Erythroblast (primary cell): Measurements from ENCODE around the gene DHRS13.

Experiments
- GATA1 ChIP-seq: IDR thresholded peaks from 2 replicates; pipeline ENCODE4 v1.6.1; 2011; ENCODE audit warnings: low read depth, mild to moderate bottlenecking, control low read depth, low read length, moderate library complexity
- POLR2A ChIP-seq: IDR thresholded peaks from 2 replicates; pipeline ENCODE4 v1.6.1; 2011; ENCODE audit warnings: mild to moderate bottlenecking, low read length

DNA sequence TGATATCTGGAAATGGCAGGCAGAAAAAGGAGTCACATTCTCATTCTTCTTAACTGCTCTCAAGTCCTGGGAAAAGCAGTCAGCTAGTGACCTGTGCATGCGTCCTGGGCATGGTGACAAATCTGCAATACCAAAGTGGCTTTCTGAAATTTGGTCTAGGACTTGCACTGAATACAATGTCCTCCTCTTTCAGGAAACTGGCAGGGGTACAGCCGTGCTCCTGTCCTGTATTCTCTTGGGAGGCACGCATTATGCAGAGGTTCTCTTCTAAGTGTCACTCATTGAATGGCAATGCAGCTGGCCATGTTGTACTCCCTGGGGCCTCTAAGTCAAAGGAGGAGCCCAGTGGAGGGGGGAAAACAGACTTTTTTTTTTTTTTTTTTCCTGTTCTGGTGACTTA is 37.8 kb upstream of the DHRS13 start:
- TF ChIP-seq POLR2A: no peak
- TF ChIP-seq GATA1: no peak
